BLaER1 (cell line): ENCODE results near the gene DENND6B.

Experiments
- H3K27ac ChIP-seq: shearing (Covaris generic); formaldehyde crosslinking; 2 replicates; pipeline ENCODE4 v1.8.1; 2022
- H3K27me3 ChIP-seq: shearing (Covaris generic); formaldehyde crosslinking; 2 replicates; pipeline ENCODE4 v1.8.1; 2022
- H3K36me3 ChIP-seq: shearing (Covaris generic); formaldehyde crosslinking; 2 replicates; pipeline ENCODE4 v1.8.1; 2022
- H3K4me1 ChIP-seq: shearing (Covaris generic); formaldehyde crosslinking; 2 replicates; pipeline ENCODE4 v1.8.1; 2022
- H3K4me2 ChIP-seq: shearing (Covaris generic); formaldehyde crosslinking; 2 replicates; pipeline ENCODE4 v1.8.1; 2022
- H3K4me3 ChIP-seq: shearing (Covaris generic); formaldehyde crosslinking; 2 replicates; pipeline ENCODE4 v1.8.1; 2022
- H3K9ac ChIP-seq: shearing (Covaris generic); formaldehyde crosslinking; 2 replicates; pipeline ENCODE4 v1.8.1; 2022
- H3K9me3 ChIP-seq: shearing (Covaris generic); formaldehyde crosslinking; 2 replicates; pipeline ENCODE4 v1.8.1; 2022
- H4K20me1 ChIP-seq: shearing (Covaris generic); formaldehyde crosslinking; 2 replicates; pipeline ENCODE4 v1.8.1; 2022
- Cebpa-rat ChIP-seq: shearing (Covaris generic); IDR thresholded peaks from 2 replicates; pipeline ENCODE4 v1.8.1; 2022

The DENND6B gene

GRCh38 chr22:50292643-50293440 is 34.0 kb downstream of the DENND6B start:
- peaks cover 91% of the 10 kb centered on the region for H3K4me1 ChIP-seq
- H4K20me1 ChIP-seq: peaks cover 100% of the 10 kb centered on the region
- H3K4me2 ChIP-seq: peak overlapping the region; percentile 100
- no peak for TF ChIP-seq Cebpa-rat
- peaks cover 40% of the 10 kb centered on the region for H3K36me3 ChIP-seq
- peak overlapping the region; percentile 58 for H3K4me3 ChIP-seq
- H3K27ac ChIP-seq: peak overlapping the region; percentile 73
- H3K9ac ChIP-seq: peak overlapping the region; percentile 75
- H3K9me3 ChIP-seq: no peaks in the 10 kb centered on the region
- no peaks in the 10 kb centered on the region for H3K27me3 ChIP-seq

GRCh38 chr22:50289942-50290630 is 36.7 kb downstream of the DENND6B start:
- H3K9me3 ChIP-seq: no peaks in the 10 kb centered on the region
- peaks cover 99% of the 10 kb centered on the region for H4K20me1 ChIP-seq

GRCh38 chr22:50289151-50289941 is 37.5 kb downstream of the DENND6B start:
- Histone ChIP-seq H3K9ac (no peak overlapping the region), H3K4me1 (peaks cover 56% of the 10 kb centered on the region), H4K20me1 (peaks cover 99% of the 10 kb centered on the region), H3K9me3 (no peaks in the 10 kb centered on the region), H3K36me3 (peaks cover 70% of the 10 kb centered on the region), H3K27me3 (no peaks in the 10 kb centered on the region), H3K4me2 (no peak overlapping the region), H3K4me3 (no peak overlapping the region), H3K27ac (no peak overlapping the region)
- no peak for TF ChIP-seq Cebpa-rat

More at GRCh38 chr22:50289942-50290630, 36.7 kb downstream of the DENND6B start:
- peak overlapping the region; percentile 66 for H3K27ac ChIP-seq
- H3K4me3 ChIP-seq: no peak overlapping the region
- peaks cover 64% of the 10 kb centered on the region for H3K36me3 ChIP-seq
- no peak overlapping the region for H3K9ac ChIP-seq
- no peak overlapping the region for H3K4me2 ChIP-seq
- H3K27me3 ChIP-seq: no peaks in the 10 kb centered on the region
- TF ChIP-seq Cebpa-rat: no peak
- peaks cover 63% of the 10 kb centered on the region for H3K4me1 ChIP-seq

DNA sequence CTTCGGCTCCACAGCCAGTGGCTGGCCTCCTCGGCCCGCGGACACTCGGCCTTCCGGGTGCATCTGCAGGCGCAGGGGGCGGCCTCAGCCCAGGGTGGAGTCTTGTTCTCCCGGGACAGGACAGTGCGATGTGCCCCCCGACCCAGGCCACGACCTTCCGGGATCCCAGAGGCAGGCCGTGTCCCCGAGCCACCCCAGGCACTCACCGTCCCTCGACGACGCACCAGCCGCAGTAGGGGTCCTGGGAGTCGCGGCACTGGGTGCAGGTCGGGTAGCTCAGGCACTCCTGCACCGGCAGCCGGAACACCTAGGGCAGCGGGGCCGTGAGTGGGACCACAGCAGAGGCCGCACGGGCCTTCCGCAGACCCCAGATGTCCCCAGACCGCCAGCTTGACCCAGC is 39.1 kb downstream of the DENND6B start:
- H3K36me3 ChIP-seq: peaks cover 85% of the 10 kb centered on the region
- no peaks in the 10 kb centered on the region for H3K9me3 ChIP-seq
- no peak for TF ChIP-seq Cebpa-rat
- H3K9ac ChIP-seq: no peak overlapping the region
- peaks cover 40% of the 10 kb centered on the region for H3K4me1 ChIP-seq
- no peaks in the 10 kb centered on the region for H3K27me3 ChIP-seq
- H3K4me3 ChIP-seq: no peak overlapping the region
- peaks cover 91% of the 10 kb centered on the region for H4K20me1 ChIP-seq
- H3K4me2 ChIP-seq: no peak overlapping the region
- H3K27ac ChIP-seq: no peak overlapping the region

DNA sequence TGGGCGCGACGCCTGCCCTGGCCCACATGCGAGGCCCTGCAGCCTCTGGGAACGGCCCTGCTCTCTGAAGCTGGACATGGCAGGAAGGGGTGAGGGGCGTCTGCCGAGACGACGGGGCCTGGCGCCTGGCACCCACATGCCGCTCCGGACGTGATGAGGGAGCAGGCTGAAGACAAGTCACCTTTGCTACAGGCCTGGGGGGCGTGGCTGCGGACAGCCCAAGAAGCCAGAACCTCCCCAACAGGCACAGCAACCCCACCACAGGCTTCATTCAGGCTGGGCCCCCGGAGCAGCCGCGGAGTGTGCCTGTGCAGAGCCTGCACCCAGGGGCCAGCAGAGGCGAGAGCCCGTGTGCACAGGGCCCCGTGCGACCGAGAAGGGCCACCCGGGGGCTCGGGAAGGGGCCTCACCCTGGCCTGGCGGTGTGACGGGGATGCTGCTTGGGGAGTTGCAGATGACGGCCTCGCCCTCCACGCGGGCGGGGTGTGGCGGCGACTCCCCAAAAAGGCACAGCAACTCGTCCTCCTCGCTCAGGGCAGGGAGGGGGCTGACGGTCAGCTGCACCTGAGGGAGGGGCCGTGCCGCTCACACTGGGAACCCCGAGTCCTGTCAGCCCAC is 40.0 kb downstream of the DENND6B start:
- Histone ChIP-seq H3K27me3 (no peaks in the 10 kb centered on the region), H3K9me3 (no peaks in the 10 kb centered on the region), H3K4me1 (peaks cover 30% of the 10 kb centered on the region), H4K20me1 (peaks cover 91% of the 10 kb centered on the region), H3K36me3 (peaks cover 94% of the 10 kb centered on the region), H3K9ac (no peak overlapping the region), H3K4me3 (no peak overlapping the region), H3K4me2 (no peak overlapping the region), H3K27ac (no peak overlapping the region)
- TF ChIP-seq Cebpa-rat: no peak

- TF ChIP-seq Cebpa-rat: no peak
- Histone ChIP-seq H3K9ac (no peak overlapping the region), H3K9me3 (no peaks in the 10 kb centered on the region), H3K4me2 (no peak overlapping the region), H3K4me3 (no peak overlapping the region), H4K20me1 (peaks cover 91% of the 10 kb centered on the region), H3K27me3 (no peaks in the 10 kb centered on the region), H3K27ac (no peak overlapping the region), H3K4me1 (peaks cover 25% of the 10 kb centered on the region), H3K36me3 (peaks cover 94% of the 10 kb centered on the region)
These were observed 40.5 kb downstream of the DENND6B start for GRCh38 chr22:50286275-50286674.

GRCh38 chr22:50285568-50286229 is 41.1 kb downstream of the DENND6B start:
- no peak overlapping the region for H3K9ac ChIP-seq
- no peak for TF ChIP-seq Cebpa-rat
- no peaks in the 10 kb centered on the region for H3K27me3 ChIP-seq
- peaks cover 91% of the 10 kb centered on the region for H4K20me1 ChIP-seq
- no peak overlapping the region for H3K4me3 ChIP-seq
- no peak overlapping the region for H3K4me2 ChIP-seq
- no peak overlapping the region for H3K27ac ChIP-seq
- peaks cover 94% of the 10 kb centered on the region for H3K36me3 ChIP-seq
- H3K9me3 ChIP-seq: no peaks in the 10 kb centered on the region
- H3K4me1 ChIP-seq: peaks cover 19% of the 10 kb centered on the region

DNA sequence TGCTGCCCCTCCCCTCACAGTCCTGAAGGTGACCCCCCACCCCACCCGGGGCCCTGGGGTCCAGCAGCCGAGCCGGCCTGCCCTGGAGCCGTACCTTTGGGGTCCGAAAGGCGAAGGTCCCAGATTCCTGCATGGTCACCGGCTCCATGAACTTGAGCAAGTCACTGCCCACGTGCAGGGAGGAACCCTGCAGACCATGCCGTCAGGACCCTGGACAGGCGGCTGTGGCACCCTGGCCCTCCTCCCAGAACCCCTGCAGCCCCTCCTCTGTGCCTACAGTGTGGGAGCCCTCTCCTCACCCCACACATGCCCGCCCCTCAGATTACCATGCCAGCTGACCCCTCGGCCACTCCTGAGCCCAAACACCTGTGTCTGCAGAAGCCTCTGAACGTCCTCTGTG is 42.3 kb downstream of the DENND6B start:
- H3K27ac ChIP-seq: no peak overlapping the region
- TF ChIP-seq Cebpa-rat: no peak
- peaks cover 90% of the 10 kb centered on the region for H4K20me1 ChIP-seq
- no peaks in the 10 kb centered on the region for H3K9me3 ChIP-seq
- H3K9ac ChIP-seq: no peak overlapping the region
- no peak overlapping the region for H3K4me3 ChIP-seq
- H3K4me1 ChIP-seq: peaks cover 7% of the 10 kb centered on the region; the same call in 1 of the 2 replicates
- peaks cover 94% of the 10 kb centered on the region for H3K36me3 ChIP-seq
- no peak overlapping the region for H3K4me2 ChIP-seq
- H3K27me3 ChIP-seq: no peaks in the 10 kb centered on the region

GRCh38 chr22:50283821-50284220 is 43.0 kb downstream of the DENND6B start:
- H3K4me3 ChIP-seq: no peak overlapping the region
- H3K27me3 ChIP-seq: no peaks in the 10 kb centered on the region
- peaks cover 94% of the 10 kb centered on the region for H3K36me3 ChIP-seq
- no peak overlapping the region for H3K27ac ChIP-seq
- no peak overlapping the region for H3K4me2 ChIP-seq
- H3K9me3 ChIP-seq: no peaks in the 10 kb centered on the region
- no peak overlapping the region for H3K9ac ChIP-seq
- H3K4me1 ChIP-seq: peaks cover under 1% of the 10 kb centered on the region; the same call in 1 of the 2 replicates
- TF ChIP-seq Cebpa-rat: no peak
- H4K20me1 ChIP-seq: peaks cover 90% of the 10 kb centered on the region
